HepG2 (cell line): ENCODE measurements around the gene BRMS1. TPM values are rescaled to one million over a fixed set of nuclear protein-coding genes. Genes with fewer than 3 reads are reported as not detected.

ENCODE experiments used
- CREM ChIP-seq, 2 experiments: sonication (generic) in 1 of 2; formaldehyde crosslinking in 1 of 2; IDR thresholded peaks; 2 replicates each; pipeline versions ENCODE4 v1.4.0 to v1.6.1; 2016 to 2020; ENCODE audit warnings: antibody characterized with exemption in 1 of 2, mild to moderate bottlenecking in 1 of 2, missing genetic modification reagents in 1 of 2
- EHMT2 ChIP-seq: fragments of 200-600 bp; sonication (generic); IDR thresholded peaks from 2 replicates; pipeline ENCODE4 v1.7.0; 2017; ENCODE audit warnings: antibody characterized with exemption, low read depth, low read length, borderline replicate concordance
- GABPA ChIP-seq, 2 experiments: IDR thresholded peaks; 2 replicates each; pipeline ENCODE4 v1.6.1; 2011 to 2016; ENCODE audit warnings: low read depth in 2 of 2, low read length in 1 of 2, missing biosample characterization in 1 of 2, missing genetic modification characterization in 1 of 2
- GATAD1 ChIP-seq: IDR thresholded peaks from 2 replicates; pipeline ENCODE4 v1.6.1; 2016; ENCODE audit warnings: missing genetic modification reagents, missing compliant biosample characterization
- MTF1 ChIP-seq: sonication (generic); formaldehyde crosslinking; IDR thresholded peaks from 2 replicates; pipeline ENCODE4 v1.5.0; 2020; ENCODE audit warnings: missing genetic modification reagents
- RBAK ChIP-seq: sonication (generic); formaldehyde crosslinking; IDR thresholded peaks from 2 replicates; pipeline ENCODE4 v1.5.1; 2020; ENCODE audit warnings: mild to moderate bottlenecking, missing genetic modification reagents
- TBL1XR1 ChIP-seq: fragments of 150-350 bp; IDR thresholded peaks from 2 replicates; pipeline ENCODE4 v1.6.1; 2014; ENCODE audit warnings: borderline replicate concordance, low read length; ENCODE audit not compliant: partially characterized antibody
- ZBTB42 ChIP-seq: sonication (generic); formaldehyde crosslinking; IDR thresholded peaks from 2 replicates; pipeline ENCODE4 v1.5.0; 2020; ENCODE audit warnings: mild to moderate bottlenecking, missing genetic modification reagents
- ZBTB7A ChIP-seq: sonication (generic); formaldehyde crosslinking; IDR thresholded peaks from 2 replicates; pipeline ENCODE4 v1.8.0; 2022; ENCODE audit warnings: mild to moderate bottlenecking, missing genetic modification reagents
- ZC3H4 ChIP-seq: sonication (generic); formaldehyde crosslinking; IDR thresholded peaks from 2 replicates; pipeline ENCODE4 v1.4.0; 2020; ENCODE audit warnings: missing genetic modification reagents, borderline replicate concordance
- ZMYM3 ChIP-seq: sonication (generic); formaldehyde crosslinking; IDR thresholded peaks from 2 replicates; pipeline ENCODE4 v1.5.1; 2020; ENCODE audit warnings: mild to moderate bottlenecking, missing genetic modification reagents
- ZNF10 ChIP-seq: sonication (generic); formaldehyde crosslinking; IDR thresholded peaks from 2 replicates; pipeline ENCODE4 v1.4.0; 2020; ENCODE audit warnings: mild to moderate bottlenecking, low read depth, missing genetic modification reagents, borderline replicate concordance
- ZNF180 ChIP-seq: sonication (generic); formaldehyde crosslinking; IDR thresholded peaks from 2 replicates; pipeline ENCODE4 v1.4.0; 2020; ENCODE audit warnings: low read depth, missing genetic modification reagents, borderline replicate concordance
- ZNF224 ChIP-seq: sonication (generic); formaldehyde crosslinking; IDR thresholded peaks from 2 replicates; pipeline ENCODE4 v1.5.0; 2020; ENCODE audit warnings: mild to moderate bottlenecking, missing genetic modification reagents
- ZNF44 ChIP-seq: sonication (generic); formaldehyde crosslinking; IDR thresholded peaks from 2 replicates; pipeline ENCODE4 v1.5.1; 2020; ENCODE audit warnings: mild to moderate bottlenecking, missing genetic modification reagents
- ZNF564 ChIP-seq: sonication (generic); formaldehyde crosslinking; IDR thresholded peaks from 2 replicates; pipeline ENCODE4 v1.8.1; 2023; ENCODE audit warnings: mild to moderate bottlenecking, missing genetic modification reagents
- ZNF629 ChIP-seq: sonication (generic); formaldehyde crosslinking; conservative IDR thresholded peaks from 2 replicates; pipeline ENCODE4 v1.5.0; 2020; ENCODE audit warnings: missing genetic modification reagents
- ZNF792 ChIP-seq: IDR thresholded peaks from 2 replicates; pipeline ENCODE4 v1.6.1; 2016
- polyA plus RNA-seq, 8 experiments: library from polyadenylated mRNA; depleted of rRNA in 3 of 8; stranded (reverse) in 7 of 8; unstranded in 1 of 8; fragments of >200 nt; fragmentation: Illumina TruSeq in 4 of 8; extraction: Trizol in 4 of 8; gene quantifications; 2 replicates each; pipeline versions ENCODE4 v1.2.1 to v1.2.3, GENCODE V29; 2011 to 2016; ENCODE audit warnings: low read depth in 4 of 8, missing spikeins in 1 of 8, mixed read lengths in 1 of 8; ENCODE audit not compliant: insufficient read depth in 1 of 8
- total RNA-seq, 5 experiments: library from RNA; depleted of rRNA; stranded (reverse); fragments of >200 nt; fragmentation: Illumina TruSeq; extraction: Trizol; gene quantifications; 2 replicates each; pipeline ENCODE4 v1.2.3, GENCODE V29; 2016; ENCODE audit warnings: low read depth in 1 of 5
- TF ChIP-seq, protein P1 (sequence below): sonication (generic); formaldehyde crosslinking; conservative IDR thresholded peaks from 2 replicates; pipeline ENCODE4 v1.4.0; 2020; ENCODE audit warnings: missing genetic modification reagents
- TF ChIP-seq, protein P2 (sequence below): sonication (generic); formaldehyde crosslinking; IDR thresholded peaks from 2 replicates; pipeline ENCODE4 v1.8.1; 2023; ENCODE audit warnings: missing genetic modification reagents, inconsistent platforms, borderline replicate concordance
- TF ChIP-seq, protein P3 (sequence below): sonication (generic); formaldehyde crosslinking; IDR thresholded peaks from 2 replicates; pipeline ENCODE4 v1.4.0; 2020; ENCODE audit warnings: missing genetic modification reagents
- TF ChIP-seq, protein P4 (sequence below): sonication (generic); formaldehyde crosslinking; IDR thresholded peaks from 2 replicates; pipeline ENCODE4 v1.4.0; 2020; ENCODE audit warnings: missing genetic modification reagents
- TF ChIP-seq, protein P5 (sequence below): IDR thresholded peaks from 2 replicates; pipeline ENCODE4 v1.6.1; 2018; ENCODE audit warnings: missing genetic modification reagents, mild to moderate bottlenecking, missing compliant biosample characterization

Gene BRMS1
- total and polyA plus RNA-seq, 2 of the 13 experiments (the other 11 are each of a cell fraction or from before 2014, with no cell fraction given), result 15.8 to 55.7 TPM

DNA sequence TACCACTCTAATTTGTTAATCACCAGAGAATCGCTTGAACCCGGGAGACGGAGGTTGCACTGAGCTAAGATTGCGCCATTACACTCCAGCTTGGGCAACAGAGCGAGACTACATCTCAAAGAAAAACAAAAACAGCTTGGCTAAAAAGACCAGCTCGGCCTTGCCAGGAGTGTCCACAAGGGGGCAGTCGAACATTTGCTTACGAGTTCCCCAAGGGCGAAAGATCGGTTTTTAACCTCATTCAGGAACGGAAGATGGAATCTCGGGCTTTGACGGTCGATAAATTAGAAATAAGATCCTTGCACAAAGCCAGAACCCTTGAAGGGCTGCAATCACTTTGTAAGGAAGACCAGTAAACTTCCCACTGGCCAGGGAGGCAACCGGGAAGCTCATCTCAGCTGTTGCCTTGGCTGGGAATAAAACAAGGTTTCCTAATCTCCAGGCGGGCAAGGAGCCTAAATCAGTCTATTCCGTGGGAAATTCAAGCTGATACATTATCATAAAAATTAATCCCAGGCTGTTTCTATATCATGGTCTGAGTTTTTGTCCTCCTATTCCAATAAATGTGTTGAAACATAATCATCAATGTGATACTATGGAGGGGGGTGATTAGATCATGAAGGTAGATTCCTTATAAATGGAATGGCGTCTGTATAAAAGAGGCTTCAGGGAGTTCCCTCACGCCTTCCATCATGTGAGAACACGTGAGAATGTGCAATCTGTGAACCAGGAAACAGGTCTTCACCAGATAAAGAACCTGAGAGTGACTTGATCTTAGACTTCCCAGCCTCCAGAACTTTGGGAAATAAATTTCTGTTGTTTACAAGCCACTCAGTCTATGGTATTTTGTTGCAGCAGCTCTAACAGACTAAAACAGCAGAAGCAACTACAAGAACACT is 41.5 kb upstream of the BRMS1 start (continued):
- TF ChIP-seq, protein P1, sequence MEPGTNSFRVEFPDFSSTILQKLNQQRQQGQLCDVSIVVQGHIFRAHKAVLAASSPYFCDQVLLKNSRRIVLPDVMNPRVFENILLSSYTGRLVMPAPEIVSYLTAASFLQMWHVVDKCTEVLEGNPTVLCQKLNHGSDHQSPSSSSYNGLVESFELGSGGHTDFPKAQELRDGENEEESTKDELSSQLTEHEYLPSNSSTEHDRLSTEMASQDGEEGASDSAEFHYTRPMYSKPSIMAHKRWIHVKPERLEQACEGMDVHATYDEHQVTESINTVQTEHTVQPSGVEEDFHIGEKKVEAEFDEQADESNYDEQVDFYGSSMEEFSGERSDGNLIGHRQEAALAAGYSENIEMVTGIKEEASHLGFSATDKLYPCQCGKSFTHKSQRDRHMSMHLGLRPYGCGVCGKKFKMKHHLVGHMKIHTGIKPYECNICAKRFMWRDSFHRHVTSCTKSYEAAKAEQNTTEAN (CRISPR knock-in tag), result no peak
- TF ChIP-seq ZC3H4 (no peak), GATAD1 (CRISPR knock-in tag) (no peak), ZNF44 (CRISPR knock-in tag) (no peak), MTF1 (CRISPR knock-in tag) (no peak), GABPA (IDR thresholded peaks at IDR 0.05; ENCODE audit: low read depth, low read length) (no peak), GABPA (CRISPR knock-in tag; IDR thresholded peaks at IDR 0.05; ENCODE audit: low read depth) (no peak), CREM (IDR thresholded peaks at IDR 0.05) (peak; percentile 25; the same call in 1 of the 2 replicates), CREM (CRISPR knock-in tag; IDR thresholded peaks at IDR 0.05) (no peak), ZNF224 (CRISPR knock-in tag) (no peak), EHMT2 (no peak), ZNF564 (CRISPR knock-in tag) (no peak), RBAK (no peak), ZMYM3 (0 out of 2 replicates have a peak, but pooled peaks have one; percentile 31), TBL1XR1 (no peak), ZNF180 (CRISPR knock-in tag) (no peak), ZBTB42 (CRISPR knock-in tag) (no peak), ZNF10 (CRISPR knock-in tag) (no peak), ZBTB7A (CRISPR knock-in tag) (no peak), ZNF792 (CRISPR knock-in tag) (0 out of 2 replicates have a peak, but pooled peaks have one; percentile 30), ZNF629 (CRISPR knock-in tag) (no peak)
- TF ChIP-seq, protein P2, sequence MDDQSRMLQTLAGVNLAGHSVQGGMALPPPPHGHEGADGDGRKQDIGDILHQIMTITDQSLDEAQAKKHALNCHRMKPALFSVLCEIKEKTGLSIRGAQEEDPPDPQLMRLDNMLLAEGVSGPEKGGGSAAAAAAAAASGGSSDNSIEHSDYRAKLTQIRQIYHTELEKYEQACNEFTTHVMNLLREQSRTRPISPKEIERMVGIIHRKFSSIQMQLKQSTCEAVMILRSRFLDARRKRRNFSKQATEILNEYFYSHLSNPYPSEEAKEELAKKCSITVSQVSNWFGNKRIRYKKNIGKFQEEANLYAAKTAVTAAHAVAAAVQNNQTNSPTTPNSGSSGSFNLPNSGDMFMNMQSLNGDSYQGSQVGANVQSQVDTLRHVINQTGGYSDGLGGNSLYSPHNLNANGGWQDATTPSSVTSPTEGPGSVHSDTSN (CRISPR knock-in tag), result no peak
- TF ChIP-seq, protein P3, sequence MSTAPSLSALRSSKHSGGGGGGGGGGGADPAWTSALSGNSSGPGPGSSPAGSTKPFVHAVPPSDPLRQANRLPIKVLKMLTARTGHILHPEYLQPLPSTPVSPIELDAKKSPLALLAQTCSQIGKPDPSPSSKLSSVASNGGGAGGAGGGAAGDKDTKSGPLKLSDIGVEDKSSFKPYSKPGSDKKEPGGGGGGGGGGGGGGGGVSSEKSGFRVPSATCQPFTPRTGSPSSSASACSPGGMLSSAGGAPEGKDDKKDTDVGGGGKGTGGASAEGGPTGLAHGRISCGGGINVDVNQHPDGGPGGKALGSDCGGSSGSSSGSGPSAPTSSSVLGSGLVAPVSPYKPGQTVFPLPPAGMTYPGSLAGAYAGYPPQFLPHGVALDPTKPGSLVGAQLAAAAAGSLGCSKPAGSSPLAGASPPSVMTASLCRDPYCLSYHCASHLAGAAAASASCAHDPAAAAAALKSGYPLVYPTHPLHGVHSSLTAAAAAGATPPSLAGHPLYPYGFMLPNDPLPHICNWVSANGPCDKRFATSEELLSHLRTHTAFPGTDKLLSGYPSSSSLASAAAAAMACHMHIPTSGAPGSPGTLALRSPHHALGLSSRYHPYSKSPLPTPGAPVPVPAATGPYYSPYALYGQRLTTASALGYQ, result no peak
- TF ChIP-seq, protein P4, sequence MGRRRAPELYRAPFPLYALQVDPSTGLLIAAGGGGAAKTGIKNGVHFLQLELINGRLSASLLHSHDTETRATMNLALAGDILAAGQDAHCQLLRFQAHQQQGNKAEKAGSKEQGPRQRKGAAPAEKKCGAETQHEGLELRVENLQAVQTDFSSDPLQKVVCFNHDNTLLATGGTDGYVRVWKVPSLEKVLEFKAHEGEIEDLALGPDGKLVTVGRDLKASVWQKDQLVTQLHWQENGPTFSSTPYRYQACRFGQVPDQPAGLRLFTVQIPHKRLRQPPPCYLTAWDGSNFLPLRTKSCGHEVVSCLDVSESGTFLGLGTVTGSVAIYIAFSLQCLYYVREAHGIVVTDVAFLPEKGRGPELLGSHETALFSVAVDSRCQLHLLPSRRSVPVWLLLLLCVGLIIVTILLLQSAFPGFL (CRISPR knock-in tag), result no peak
- TF ChIP-seq, protein P5, sequence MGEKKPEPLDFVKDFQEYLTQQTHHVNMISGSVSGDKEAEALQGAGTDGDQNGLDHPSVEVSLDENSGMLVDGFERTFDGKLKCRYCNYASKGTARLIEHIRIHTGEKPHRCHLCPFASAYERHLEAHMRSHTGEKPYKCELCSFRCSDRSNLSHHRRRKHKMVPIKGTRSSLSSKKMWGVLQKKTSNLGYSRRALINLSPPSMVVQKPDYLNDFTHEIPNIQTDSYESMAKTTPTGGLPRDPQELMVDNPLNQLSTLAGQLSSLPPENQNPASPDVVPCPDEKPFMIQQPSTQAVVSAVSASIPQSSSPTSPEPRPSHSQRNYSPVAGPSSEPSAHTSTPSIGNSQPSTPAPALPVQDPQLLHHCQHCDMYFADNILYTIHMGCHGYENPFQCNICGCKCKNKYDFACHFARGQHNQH, result 0 out of 2 replicates have a peak, but pooled peaks have one; percentile 29
